ENCODE data around the gene NACC1.

NACC1 gene

GRCh38 chr19:13116282-13117175 is 1.5 kb upstream of the NACC1 start, which contains the start of gene TRMT1 (continued):
- no peak for TF ChIP-seq ZNF404 (tag by site-specific recombination; IDR thresholded peaks at IDR 0.05)
- TF ChIP-seq ZSCAN30 (tag by site-specific recombination; IDR thresholded peaks at IDR 0.05): peak; percentile 73; the same call in 1 of the 2 replicates
- TF ChIP-seq KLF8 (tag by site-specific recombination; IDR thresholded peaks at IDR 0.05): peak; percentile 88
- TF ChIP-seq ZIC2 (tag by site-specific recombination; IDR thresholded peaks at IDR 0.05): peak; percentile 86
- peak; percentile 83 for TF ChIP-seq GLIS1 (tag by site-specific recombination; IDR thresholded peaks at IDR 0.05)
- no peak for TF ChIP-seq ZNF214 (tag by site-specific recombination; IDR thresholded peaks at IDR 0.05; ENCODE audit: borderline replicate concordance)
- TF ChIP-seq ZNF169 (tag by site-specific recombination; IDR thresholded peaks at IDR 0.05): no peak
- no peak for TF ChIP-seq ZNF707 (tag by site-specific recombination; IDR thresholded peaks at IDR 0.05)
- peak; percentile 86 for TF ChIP-seq ZEB2 (tag by site-specific recombination; IDR thresholded peaks at IDR 0.05)
- peak; percentile 66; the same call in 1 of the 2 replicates for TF ChIP-seq WT1 (tag by site-specific recombination; IDR thresholded peaks at IDR 0.05)
- TF ChIP-seq ZNF292 (tag by site-specific recombination; IDR thresholded peaks at IDR 0.05; ENCODE audit: borderline replicate concordance, low read depth): no peak
- TF ChIP-seq ZNF629 (tag by site-specific recombination; IDR thresholded peaks at IDR 0.05): peak; percentile 86
- peak; percentile 26; the same call in 1 of the 2 replicates for TF ChIP-seq ZNF10 (tag by site-specific recombination; IDR thresholded peaks at IDR 0.05)
- TF ChIP-seq MZF1 (tag by site-specific recombination; IDR thresholded peaks at IDR 0.05; ENCODE audit: borderline replicate concordance): peak; percentile 97; the same call in 1 of the 2 replicates
- peak; percentile 76; the same call in 1 of the 2 replicates for TF ChIP-seq ZBTB48 (tag by site-specific recombination; IDR thresholded peaks at IDR 0.05)
- TF ChIP-seq PATZ1 (tag by site-specific recombination; IDR thresholded peaks at IDR 0.05): peak; percentile 95
- 0 out of 2 replicates have a peak, but pooled peaks have one; percentile 55 for TF ChIP-seq ZNF391 (tag by site-specific recombination; IDR thresholded peaks at IDR 0.05; ENCODE audit: borderline replicate concordance, low read depth)
- peak; percentile 71 for TF ChIP-seq ZBTB11 (tag by site-specific recombination; conservative IDR thresholded peaks at IDR 0.05; ENCODE audit: low read depth)
- TF ChIP-seq ZNF571 (tag by site-specific recombination; IDR thresholded peaks at IDR 0.05): no peak
- TF ChIP-seq ZNF423 (tag by site-specific recombination; IDR thresholded peaks at IDR 0.05): peak; percentile 96
- no peak for TF ChIP-seq ZNF16 (tag by site-specific recombination; IDR thresholded peaks at IDR 0.05; ENCODE audit: low read depth)
- TF ChIP-seq ZNF639 (tag by site-specific recombination; IDR thresholded peaks at IDR 0.05): peak; percentile 98
- 0 out of 2 replicates have a peak, but pooled peaks have one; percentile 41 for TF ChIP-seq BCL11B (tag by site-specific recombination; IDR thresholded peaks at IDR 0.05; ENCODE audit: low read depth)
- TF ChIP-seq SP3 (tag by site-specific recombination; IDR thresholded peaks at IDR 0.05): peak; percentile 87
- TF ChIP-seq ZNF274 (IDR thresholded peaks at IDR 0.05; ENCODE audit: low read length): no peak
- no peak for TF ChIP-seq ZNF274 (tag by site-specific recombination; IDR thresholded peaks at IDR 0.05; ENCODE audit: borderline replicate concordance)
- TF ChIP-seq EGR2 (tag by site-specific recombination; IDR thresholded peaks at IDR 0.05; ENCODE audit: low read depth): peak; percentile 89
- TF ChIP-seq ZNF155 (tag by site-specific recombination; IDR thresholded peaks at IDR 0.05): no peak
- peak; percentile 59; the same call in 1 of the 2 replicates for TF ChIP-seq PBX3 (CRISPR knock-in tag; IDR thresholded peaks at IDR 0.05)
